Esophagus muscularis mucosa (tissue), 4 donors: ENCODE measurements around the gene ANAPC7.

Experiments used
- CTCF ChIP-seq, 3 experiments: fragments of 200-600 bp in 2 of 3; fragments of 450-650 bp in 1 of 3; sonication (generic) in 2 of 3; IDR thresholded peaks; one replicate each; pipeline ENCODE4 v1.5.1; 2017 to 2019; ENCODE audit warnings: antibody characterized with exemption in 3 of 3, mild to moderate bottlenecking in 2 of 3, moderate library complexity in 1 of 3
- EP300 ChIP-seq: sonication (generic); formaldehyde crosslinking; IDR thresholded peaks from one replicate; pipeline ENCODE4 v1.6.1; 2017; ENCODE audit warnings: antibody characterized with exemption
- POLR2A ChIP-seq: fragments of 450-650 bp; IDR thresholded peaks from one replicate; pipeline ENCODE4 v1.6.1; 2017; ENCODE audit warnings: antibody characterized with exemption, moderate library complexity, mild to moderate bottlenecking, low read depth

GRCh38 chr12:110335481-110336045 is 67.9 kb downstream of the ANAPC7 start:
- no peak for TF ChIP-seq CTCF (IDR thresholded peaks at IDR 0.05)
- no peak for TF ChIP-seq EP300
- no peak for TF ChIP-seq POLR2A
